K562 (cell line): ENCODE measurements around the gene GRIK2. TPM values are rescaled to one million over a fixed set of nuclear protein-coding genes. Genes with fewer than 3 reads are reported as not detected.

Experiments
- ATAC-seq: fragments of 200-7000 bp; cut with Tn5 transposase; 3 replicates; pipeline ENCODE4 v1.9.1; 2020; ENCODE audit warnings: moderate library complexity
- BruUV-seq: library from RNA; stranded (reverse); fragments of 400-500 nt; replicated peaks from 2 replicates; lab custom pipeline; 2021; lab: Mats Ljungman, UMichigan
- CTCF ChIA-PET: fragments of 300-600 bp; formaldehyde crosslinking; extraction: SDS; loops from one replicate; lab custom pipeline; 2021; ENCODE audit warnings: low intra/inter-chr PET ratio; lab: Yijun Ruan, JAX
- POLR2A ChIA-PET: fragments of 300-600, 350-650 bp; sonication (Branson Sonifier 250); formaldehyde crosslinking; extraction: SDS; loops from one replicate; lab custom pipeline; 2021; ENCODE audit warnings: antibody characterized with exemption, inconsistent platforms; lab: Yijun Ruan, JAX
- DNase-seq, 4 experiments: peaks; one replicate each; pipeline versions ENCODE4 v3.0.0 to v3.0.0-alpha.2; 2011 to 2018; ENCODE audit warnings: low spot score in 3 of 4, mixed read lengths in 3 of 4; ENCODE audit errors: extremely low read depth in 1 of 4
- FAIRE-seq: peaks from 2 replicates; lab custom pipeline; 2011; peaks lifted over from hg19 to GRCh38; lab: Jason Lieb, UNC
- H2AFZ ChIP-seq: 2 replicates; pipeline ENCODE4 v1.6.0; 2011; ENCODE audit warnings: low read depth, low read length, control low read depth, inconsistent platforms
- H3K27ac ChIP-seq: fragments of 200-600 bp; 3 replicates; pipeline ENCODE4 v1.8.0; 2011; ENCODE audit warnings: low read depth, mild to moderate bottlenecking, control low read depth, inconsistent platforms, low read length, moderate library complexity, mixed read lengths; ENCODE audit errors: extremely low read depth
- H3K27me3 ChIP-seq, 2 experiments: fragments of 300-600 bp in 1 of 2; 2 replicates in 1 of 2; 3 replicates in 1 of 2; pipeline versions ENCODE4 v1.6.0 to v1.8.0; 2011; ENCODE audit warnings: inconsistent platforms in 2 of 2, low read length in 2 of 2, mild to moderate bottlenecking in 1 of 2, mixed read lengths in 1 of 2, moderate library complexity in 1 of 2; ENCODE audit not compliant: control insufficient read depth in 2 of 2, insufficient read depth in 2 of 2
- H3K36me3 ChIP-seq: fragments of 300-600 bp; 3 replicates; pipeline ENCODE4 v1.8.0; 2011; ENCODE audit warnings: mild to moderate bottlenecking, low read length, inconsistent platforms; ENCODE audit not compliant: control insufficient read depth, insufficient read depth
- H3K4me1 ChIP-seq, 2 experiments: fragments of 200-600 bp in 1 of 2; replicated peaks in 1 of 2; 2 replicates in 1 of 2; 3 replicates in 1 of 2; pipeline versions ENCODE4 v1.5.1 to v1.8.0; 2011; ENCODE audit warnings: inconsistent platforms in 2 of 2, low read length in 2 of 2, mild to moderate bottlenecking in 1 of 2, mixed read lengths in 1 of 2, moderate library complexity in 1 of 2; ENCODE audit not compliant: control insufficient read depth in 2 of 2, insufficient read depth in 2 of 2
- H3K4me2 ChIP-seq: 2 replicates; pipeline ENCODE4 v1.6.1; 2011; ENCODE audit warnings: low read length, control low read depth, inconsistent platforms, mixed read lengths; ENCODE audit not compliant: insufficient read depth
- H3K4me3 ChIP-seq: fragments of 200-600 bp; sonication (generic), shearing (Covaris generic); 2 replicates; pipeline ENCODE4 v1.5.1; 2016; ENCODE audit warnings: control low read depth, inconsistent platforms
- H3K79me2 ChIP-seq: fragments of 200-600 bp; 3 replicates; pipeline ENCODE4 v1.8.0; 2011; ENCODE audit warnings: low read length, inconsistent platforms; ENCODE audit not compliant: control insufficient read depth, insufficient read depth
- H3K9ac ChIP-seq, 2 experiments: 2 replicates each; pipeline versions ENCODE4 v1.6.0 to v1.6.1; 2011; ENCODE audit warnings: low read depth in 2 of 2, low read length in 2 of 2, control low read depth in 1 of 2, inconsistent platforms in 1 of 2, mild to moderate bottlenecking in 1 of 2, mixed read lengths in 1 of 2; ENCODE audit not compliant: insufficient read depth in 1 of 2
- H3K9me1 ChIP-seq: one replicate; pipeline ENCODE4 v1.6.0; 2011; ENCODE audit warnings: inconsistent platforms, mild to moderate bottlenecking, low read length, moderate library complexity; ENCODE audit not compliant: control insufficient read depth, insufficient read depth
- H3K9me3 ChIP-seq: replicated peaks from 2 replicates; pipeline ENCODE4 v1.5.1; 2011; ENCODE audit warnings: low read depth, low read length, inconsistent platforms; ENCODE audit not compliant: control insufficient read depth, insufficient read depth
- H4K20me1 ChIP-seq: replicated peaks from 2 replicates; pipeline ENCODE4 v1.6.1; 2011; ENCODE audit warnings: low read length, inconsistent platforms, mixed read lengths; ENCODE audit not compliant: control insufficient read depth, insufficient read depth
- ARID3B ChIP-seq: fragments of 250-450 bp; sonication (Bioruptor Pico); IDR thresholded peaks from 2 replicates; pipeline ENCODE4 v1.4.0; 2020; ENCODE audit warnings: borderline replicate concordance
- E2F4 ChIP-seq: sonication (generic); formaldehyde crosslinking; IDR thresholded peaks from 2 replicates; pipeline ENCODE4 v1.8.0; 2022; ENCODE audit warnings: mild to moderate bottlenecking, low read depth, missing genetic modification reagents
- NR0B1 ChIP-seq: fragments of 450-650 bp; IDR thresholded peaks from one replicate; pipeline ENCODE4 v1.6.1; 2018; ENCODE audit warnings: mild to moderate bottlenecking, moderate library complexity; ENCODE audit not compliant: partially characterized antibody
- SIN3A ChIP-seq, 2 experiments: fragments of 150-350 bp in 1 of 2; IDR thresholded peaks; 2 replicates each; pipeline ENCODE4 v1.6.1; 2011 to 2016; ENCODE audit warnings: borderline replicate concordance in 2 of 2, low read depth in 2 of 2, low read length in 2 of 2, mild to moderate bottlenecking in 2 of 2, moderate library complexity in 2 of 2; ENCODE audit not compliant: control insufficient read depth in 1 of 2
- THAP12 ChIP-seq: fragments of 250-450 bp; sonication (Bioruptor Pico); IDR thresholded peaks from 2 replicates; pipeline ENCODE4 v1.9.0; 2021; ENCODE audit warnings: mild to moderate bottlenecking, inconsistent platforms
- WGBS: fragments of 100-300 bp; shearing (Covaris generic); methylation state at CpG from one replicate; pipeline ENCODE4 v1.1.6; 2016; ENCODE audit warnings: low coverage, mixed read lengths; ENCODE audit not compliant: insufficient coverage; ENCODE audit errors: missing lambda C conversion rate; 5-methylcytosine and 5-hydroxymethylcytosine counted together
- in situ Hi-C: fragments of 300-500 bp; cut with MboI; formaldehyde crosslinking; loops from 4 replicates; pipeline ENCODE4 v1.15.0; 2018; ENCODE audit warnings: inconsistent platforms, mixed read lengths
- intact Hi-C: fragments of 100-400 bp; cut with micrococcal nuclease; formaldehyde crosslinking; loops from 2 replicates; pipeline ENCODE4 v1.14.2; 2022
- polyA plus RNA-seq, 8 experiments: library from polyadenylated mRNA; depleted of rRNA in 4 of 8; stranded (reverse) in 5 of 8; unstranded in 3 of 8; fragments of >200 nt; fragmentation: Nextera tagmentation in 2 of 8; fragmentation: Illumina TruSeq in 1 of 8; extraction: Ambion mirVana in 2 of 8; extraction: Trizol in 1 of 8; gene quantifications; 2 replicates each; pipeline versions ENCODE4 v1.2.1 to v1.2.3, GENCODE V29; 2011 to 2014; ENCODE audit warnings: inconsistent platforms in 1 of 8, missing spikeins in 1 of 8
- total RNA-seq, 7 experiments: library from RNA; depleted of rRNA in 6 of 7; stranded (reverse); fragments of >200 nt in 6 of 7; fragmentation: Illumina TruSeq in 2 of 7; extraction: Trizol in 2 of 7; gene quantifications; 2 replicates each; pipeline versions ENCODE4 v1.2.1 to v1.2.3, GENCODE V29; 2011 to 2021; ENCODE audit warnings: low replicate concordance in 1 of 7

Gene GRIK2
- total and polyA plus RNA-seq, 9 of the 15 experiments (the other 6 are each of a cell fraction or from before 2014, with no cell fraction given) = not detected

- Histone ChIP-seq H4K20me1 (no peaks in the 10 kb centered on the region), H3K4me1 (no peaks in the 10 kb centered on the region), H3K4me2 (no peak overlapping the region), H3K79me2 (no peaks in the 10 kb centered on the region), H2AFZ (no peak overlapping the region), H3K27me3 (no peaks in the 10 kb centered on the region), H3K27ac (no peak overlapping the region), H3K9me3 (no peaks in the 10 kb centered on the region; the same call in 1 of the 2 replicates), H3K9ac (no peak overlapping the region), H3K9me1 (no peaks in the 10 kb centered on the region), H3K36me3 (no peaks in the 10 kb centered on the region), H3K4me3 (no peak overlapping the region)
- in situ Hi-C loops (no loop called here), intact Hi-C loops (no loop called here)
- ChIA-PET POLR2A (no interaction called here), CTCF (no interaction called here)
- no peak for DNase-seq
- no peak for FAIRE-seq
- no peak for ATAC-seq
- WGBS = 5% methylated on average over 2 of the region's 2 CpGs
- no peak for TF ChIP-seq SIN3A (IDR thresholded peaks at IDR 0.05; ENCODE audit: borderline replicate concordance in 2 of 2, control insufficient read depth in 1 of 2, low read depth in 2 of 2, low read length in 2 of 2)
- TF ChIP-seq THAP12 = no peak
- no peak for TF ChIP-seq E2F4 (CRISPR knock-in tag)
- TF ChIP-seq NR0B1 = no peak
- no peak for TF ChIP-seq ARID3B (CRISPR knock-in tag)
- BruUV-seq = no TSS peak
Measured at GRCh38 chr6:101832371-101832770, 438.9 kb downstream of the GRIK2 start.
